SU-DHL-6 (cell line): ENCODE data around the gene TSPAN31.

Experiments
- CTCF ChIP-seq: fragments of 200-600 bp; sonication (generic); IDR thresholded peaks from one replicate; pipeline ENCODE4 v1.5.1; 2017; ENCODE audit warnings: antibody characterized with exemption, mild to moderate bottlenecking, low read length, moderate library complexity; ENCODE audit not compliant: insufficient read depth, poor library complexity, severe bottlenecking
- EZH2phosphoT487 ChIP-seq: fragments of 200-600 bp; sonication (generic), shearing (Covaris generic); conservative IDR thresholded peaks from 2 replicates; pipeline ENCODE4 v1.6.1; 2018; ENCODE audit warnings: mild to moderate bottlenecking, antibody characterized with exemption, low read length, moderate library complexity, mixed read lengths

GRCh38 chr12:57751432-57751787, 6.6 kb downstream of the TSPAN31 start:
- TF ChIP-seq CTCF = no peak
- no peak for TF ChIP-seq EZH2phosphoT487
